KG1 (cell line): Measurements from ENCODE around the gene CYRIA.
A peak's percentile ranks its signal among the peaks of the same experiment; 100 is the strongest.

ENCODE experiments used
- DNase-seq: peaks from one replicate; lab custom pipeline; 2025; lab: John Stamatoyannopoulos, UW

CYRIA gene

GRCh38 chr2:16629770-16630169 is 35.9 kb downstream of the CYRIA start:
- DNase-seq: no peak

GRCh38 chr2:16629044-16629443 is 36.6 kb downstream of the CYRIA start:
- no peak for DNase-seq

DNA sequence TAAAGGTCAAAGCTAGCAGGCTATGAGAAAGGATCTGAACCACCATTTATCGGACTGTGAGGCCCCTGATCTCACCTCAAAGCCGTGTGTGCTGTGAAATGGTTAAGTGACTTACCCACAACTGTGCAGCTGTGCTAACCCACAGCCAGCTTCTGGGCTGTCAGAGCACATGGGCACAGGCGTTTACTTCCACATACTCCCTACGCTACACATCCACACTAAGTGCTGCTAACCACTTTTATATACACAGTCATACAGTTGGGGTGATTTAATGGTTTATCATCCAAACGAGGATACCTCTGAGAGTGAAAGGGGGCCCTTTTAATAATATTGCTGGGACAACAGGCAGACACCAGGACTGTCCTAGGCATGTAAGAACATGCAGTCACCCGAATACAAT is 37.3 kb downstream of the CYRIA start:
- DNase-seq: peak; percentile 44

- DNase-seq: no peak
Measured at GRCh38 chr2:16626997-16627605, 38.5 kb downstream of the CYRIA start.

DNA sequence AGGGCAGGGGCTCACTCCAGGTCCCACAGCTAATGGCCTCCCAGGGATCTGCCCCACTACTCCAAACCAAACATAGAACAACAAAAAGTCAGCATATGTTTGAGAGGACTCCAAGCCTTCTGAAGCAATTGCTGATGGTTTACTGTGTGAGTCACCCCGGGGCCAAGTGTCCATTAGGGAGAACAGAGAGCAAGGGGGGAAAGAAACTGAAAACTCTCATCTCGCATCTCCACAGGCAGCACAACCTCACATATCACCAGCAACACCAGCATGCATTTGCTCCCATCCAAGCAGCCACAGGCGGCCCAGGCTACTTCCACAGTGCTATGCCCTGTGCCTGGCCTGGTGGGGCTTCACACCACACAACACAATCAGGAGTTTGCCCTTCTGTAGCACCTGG is 39.1 kb downstream of the CYRIA start:
- no peak for DNase-seq

DNA sequence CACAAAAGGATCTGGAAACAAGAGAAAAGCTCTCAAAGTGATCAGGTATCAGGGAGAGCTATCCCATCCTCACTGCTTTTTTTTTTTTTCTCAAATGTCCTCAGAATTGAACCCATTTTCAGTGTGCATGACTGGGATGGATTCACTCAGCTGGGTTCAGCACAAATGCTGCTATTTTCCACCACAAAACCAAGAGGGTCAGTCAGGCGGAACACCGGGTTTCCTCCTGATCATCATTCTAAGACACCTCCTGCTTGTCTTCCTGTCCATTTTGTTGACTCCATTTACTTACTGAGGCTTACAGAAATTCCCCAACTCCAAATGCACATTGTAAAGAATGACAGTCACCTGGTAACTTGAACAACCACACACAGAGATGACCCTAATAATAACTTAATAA is 39.9 kb downstream of the CYRIA start:
- DNase-seq: no peak

- peak; percentile 70 for DNase-seq
Measured at GRCh38 chr2:16625201-16625729, 40.4 kb downstream of the CYRIA start.

DNA sequence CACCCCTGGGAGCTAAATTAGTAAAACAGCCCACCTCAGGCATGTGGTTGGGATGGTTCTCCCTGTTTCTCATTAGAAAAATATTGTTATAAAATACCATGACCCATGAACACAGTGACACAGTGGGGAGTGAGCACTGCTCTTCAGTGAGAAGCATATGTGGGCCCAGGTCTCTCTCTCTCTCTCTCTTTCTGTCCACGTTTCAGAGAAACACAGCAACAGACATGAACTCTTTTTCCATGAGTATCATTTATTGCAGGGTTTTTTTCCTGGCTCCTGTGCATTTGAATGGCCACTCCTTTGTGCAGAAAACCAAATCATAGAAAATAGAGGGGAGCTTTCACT is 41.2 kb downstream of the CYRIA start:
- no peak for DNase-seq

DNA sequence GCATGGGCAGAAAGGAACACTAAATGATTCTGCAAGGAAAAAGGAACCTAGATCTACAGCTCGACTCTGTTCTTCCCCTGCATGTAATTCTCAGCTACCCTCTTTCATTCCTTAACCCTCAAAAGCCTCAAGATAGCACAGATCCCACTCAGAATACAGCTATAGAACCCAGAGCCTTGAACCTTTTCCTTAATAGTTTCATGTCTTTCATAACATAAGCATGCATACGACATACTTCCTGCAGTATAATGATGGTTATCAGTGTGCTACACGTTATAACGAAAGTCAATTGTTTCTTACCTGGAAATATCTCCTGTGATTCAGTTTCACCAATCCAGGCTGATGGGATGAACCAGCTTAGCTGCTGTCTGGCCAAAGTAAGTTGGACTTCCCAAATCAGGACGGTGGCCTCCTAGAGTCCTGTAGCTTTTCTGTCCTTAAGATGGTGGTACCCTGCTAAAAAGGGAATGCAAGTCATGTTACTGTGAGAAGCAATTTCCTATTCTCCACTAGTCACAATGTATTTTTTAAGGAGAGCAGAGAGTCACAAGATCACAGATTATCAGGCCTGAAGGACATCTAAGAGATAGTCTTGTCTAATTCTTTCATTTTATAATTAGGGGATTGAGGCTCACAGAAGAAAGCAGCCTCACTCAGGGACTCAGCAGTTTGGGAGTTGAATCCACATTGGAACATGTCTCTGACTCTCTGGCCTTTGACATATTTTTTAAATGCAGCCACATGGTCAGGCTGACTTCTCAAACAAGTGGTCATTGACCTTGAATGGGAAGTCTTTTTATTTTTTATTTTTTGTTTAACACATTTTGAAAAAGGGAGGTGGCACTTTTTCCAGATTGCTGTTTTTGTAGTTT is 41.8 kb downstream of the CYRIA start:
- DNase-seq: no peak

DNA sequence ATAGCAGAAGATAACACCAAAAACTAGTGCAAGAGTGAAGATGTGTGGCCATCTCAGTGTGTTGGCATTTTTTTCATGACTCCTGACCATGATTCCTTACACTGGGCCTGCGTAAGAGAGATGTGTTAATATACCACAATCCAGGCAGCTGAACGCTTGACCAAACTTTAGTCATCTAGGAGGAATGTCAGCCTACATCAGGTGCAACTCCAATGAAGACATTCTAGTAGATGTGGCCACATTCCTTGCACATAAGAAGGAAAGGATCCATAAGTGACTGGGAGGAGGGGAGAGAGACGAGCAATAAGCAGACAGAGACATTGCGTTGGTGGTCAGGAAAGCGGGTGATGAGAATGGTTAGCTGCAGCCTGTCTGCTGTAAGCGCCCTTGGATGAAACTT is 42.6 kb downstream of the CYRIA start:
- no peak for DNase-seq

- DNase-seq: no peak
Measured at GRCh38 chr2:16622399-16622968, 43.1 kb downstream of the CYRIA start.

- DNase-seq: no peak
Measured at GRCh38 chr2:16621316-16621715, 44.3 kb downstream of the CYRIA start.

GRCh38 chr2:16620590-16620989 is 45.0 kb downstream of the CYRIA start:
- DNase-seq: no peak

- no peak for DNase-seq
Measured at GRCh38 chr2:16619576-16620245, 45.9 kb downstream of the CYRIA start.

GRCh38 chr2:16617282-16618266 is 48.1 kb downstream of the CYRIA start:
- no peak for DNase-seq
